Panc1 (cell line): ENCODE data around the gene PREP.

ENCODE experiments used
- POLR2AphosphoS5 ChIP-seq: IDR thresholded peaks from 2 replicates; pipeline ENCODE4 v1.6.1; 2012; ENCODE audit warnings: mild to moderate bottlenecking, low read depth, low read length, moderate library complexity
- SIN3A ChIP-seq: IDR thresholded peaks from 2 replicates; pipeline ENCODE4 v1.6.1; 2012; ENCODE audit warnings: low read depth, mild to moderate bottlenecking, low read length, moderate library complexity, borderline replicate concordance; ENCODE audit not compliant: insufficient read depth
- TCF7L2 ChIP-seq: IDR thresholded peaks from 2 replicates; pipeline ENCODE4 v1.6.1; 2011; ENCODE audit warnings: mild to moderate bottlenecking, low read depth, low read length, inconsistent platforms
- TF ChIP-seq, protein P1 (sequence below): fragments of 450-650 bp; IDR thresholded peaks from 2 replicates; pipeline ENCODE4 v1.5.1; 2017; ENCODE audit warnings: mild to moderate bottlenecking
- TF ChIP-seq, protein P2 (sequence below), 2 experiments: IDR thresholded peaks; 2 replicates each; pipeline ENCODE4 v1.6.1; 2011 to 2012; ENCODE audit warnings: low read depth in 2 of 2, control low read depth in 1 of 2, low read length in 1 of 2, mild to moderate bottlenecking in 1 of 2, moderate library complexity in 1 of 2; ENCODE audit not compliant: insufficient read depth in 1 of 2

DNA sequence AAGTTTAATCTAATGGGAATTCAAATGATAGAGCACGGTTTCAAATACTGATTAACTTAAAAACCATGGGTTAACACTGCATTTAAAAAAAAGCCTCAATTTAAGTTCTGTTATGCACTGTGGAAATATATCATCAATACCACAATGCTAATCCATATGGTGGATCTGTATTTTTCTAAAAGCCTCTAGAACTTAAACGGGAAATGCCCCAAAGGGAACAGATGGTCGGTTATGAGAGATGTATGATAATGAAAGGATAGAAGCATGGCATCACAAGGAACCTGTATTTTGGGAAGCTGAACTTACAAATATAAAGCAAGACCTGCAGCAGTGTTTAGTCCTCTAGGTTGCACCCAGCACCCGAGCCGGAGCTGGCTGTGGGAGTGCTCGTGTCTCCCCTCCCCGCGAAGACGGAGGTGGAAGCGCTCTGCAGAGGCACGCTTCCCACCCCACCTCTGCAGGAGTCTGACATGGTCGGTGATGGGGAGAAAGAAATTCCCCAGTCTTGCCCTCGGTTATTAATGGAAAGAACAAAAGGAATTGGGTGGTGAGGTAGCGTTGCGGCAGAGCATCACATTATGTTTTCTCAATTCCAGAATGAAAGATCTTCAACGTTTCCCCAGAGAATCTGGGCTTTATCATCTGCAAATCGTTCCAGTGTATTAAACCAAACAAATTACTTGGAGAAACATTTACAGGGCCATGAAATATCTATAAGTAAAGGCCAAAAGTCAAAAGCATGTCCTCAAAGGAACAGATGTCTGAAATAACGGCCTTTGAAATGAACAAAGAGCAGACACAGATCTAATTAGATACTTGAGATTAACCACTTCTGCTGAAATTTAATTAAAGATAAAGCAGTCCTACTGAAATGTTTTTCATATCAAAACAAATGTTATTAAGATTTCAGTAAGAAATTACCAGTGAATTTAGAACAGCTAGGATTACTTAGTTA lies 120.0 kb downstream of the PREP start:
- TF ChIP-seq, protein P1, sequence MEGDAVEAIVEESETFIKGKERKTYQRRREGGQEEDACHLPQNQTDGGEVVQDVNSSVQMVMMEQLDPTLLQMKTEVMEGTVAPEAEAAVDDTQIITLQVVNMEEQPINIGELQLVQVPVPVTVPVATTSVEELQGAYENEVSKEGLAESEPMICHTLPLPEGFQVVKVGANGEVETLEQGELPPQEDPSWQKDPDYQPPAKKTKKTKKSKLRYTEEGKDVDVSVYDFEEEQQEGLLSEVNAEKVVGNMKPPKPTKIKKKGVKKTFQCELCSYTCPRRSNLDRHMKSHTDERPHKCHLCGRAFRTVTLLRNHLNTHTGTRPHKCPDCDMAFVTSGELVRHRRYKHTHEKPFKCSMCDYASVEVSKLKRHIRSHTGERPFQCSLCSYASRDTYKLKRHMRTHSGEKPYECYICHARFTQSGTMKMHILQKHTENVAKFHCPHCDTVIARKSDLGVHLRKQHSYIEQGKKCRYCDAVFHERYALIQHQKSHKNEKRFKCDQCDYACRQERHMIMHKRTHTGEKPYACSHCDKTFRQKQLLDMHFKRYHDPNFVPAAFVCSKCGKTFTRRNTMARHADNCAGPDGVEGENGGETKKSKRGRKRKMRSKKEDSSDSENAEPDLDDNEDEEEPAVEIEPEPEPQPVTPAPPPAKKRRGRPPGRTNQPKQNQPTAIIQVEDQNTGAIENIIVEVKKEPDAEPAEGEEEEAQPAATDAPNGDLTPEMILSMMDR: no peak
- no peak for TF ChIP-seq POLR2AphosphoS5
- TF ChIP-seq, protein P2, sequence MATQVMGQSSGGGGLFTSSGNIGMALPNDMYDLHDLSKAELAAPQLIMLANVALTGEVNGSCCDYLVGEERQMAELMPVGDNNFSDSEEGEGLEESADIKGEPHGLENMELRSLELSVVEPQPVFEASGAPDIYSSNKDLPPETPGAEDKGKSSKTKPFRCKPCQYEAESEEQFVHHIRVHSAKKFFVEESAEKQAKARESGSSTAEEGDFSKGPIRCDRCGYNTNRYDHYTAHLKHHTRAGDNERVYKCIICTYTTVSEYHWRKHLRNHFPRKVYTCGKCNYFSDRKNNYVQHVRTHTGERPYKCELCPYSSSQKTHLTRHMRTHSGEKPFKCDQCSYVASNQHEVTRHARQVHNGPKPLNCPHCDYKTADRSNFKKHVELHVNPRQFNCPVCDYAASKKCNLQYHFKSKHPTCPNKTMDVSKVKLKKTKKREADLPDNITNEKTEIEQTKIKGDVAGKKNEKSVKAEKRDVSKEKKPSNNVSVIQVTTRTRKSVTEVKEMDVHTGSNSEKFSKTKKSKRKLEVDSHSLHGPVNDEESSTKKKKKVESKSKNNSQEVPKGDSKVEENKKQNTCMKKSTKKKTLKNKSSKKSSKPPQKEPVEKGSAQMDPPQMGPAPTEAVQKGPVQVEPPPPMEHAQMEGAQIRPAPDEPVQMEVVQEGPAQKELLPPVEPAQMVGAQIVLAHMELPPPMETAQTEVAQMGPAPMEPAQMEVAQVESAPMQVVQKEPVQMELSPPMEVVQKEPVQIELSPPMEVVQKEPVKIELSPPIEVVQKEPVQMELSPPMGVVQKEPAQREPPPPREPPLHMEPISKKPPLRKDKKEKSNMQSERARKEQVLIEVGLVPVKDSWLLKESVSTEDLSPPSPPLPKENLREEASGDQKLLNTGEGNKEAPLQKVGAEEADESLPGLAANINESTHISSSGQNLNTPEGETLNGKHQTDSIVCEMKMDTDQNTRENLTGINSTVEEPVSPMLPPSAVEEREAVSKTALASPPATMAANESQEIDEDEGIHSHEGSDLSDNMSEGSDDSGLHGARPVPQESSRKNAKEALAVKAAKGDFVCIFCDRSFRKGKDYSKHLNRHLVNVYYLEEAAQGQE (IDR thresholded peaks at IDR 0.05; ENCODE audit: insufficient read depth in 1 of 2, low read depth in 2 of 2, low read length in 1 of 2): no peak
- no peak for TF ChIP-seq TCF7L2
- TF ChIP-seq SIN3A: no peak
